Nephron progenitor cell (in vitro differentiated cells): ENCODE measurements around the gene NELL2.

ENCODE experiments used
- DNase-seq: peaks from one replicate; pipeline ENCODE4 v3.0.0; 2021
- H3K27ac Mint-ChIP-seq: 2 replicates; pipeline ENCODE4 v1.8.0; 2021; ENCODE audit warnings: mild to moderate bottlenecking, moderate library complexity, mixed read lengths
- H3K27me3 Mint-ChIP-seq: 2 replicates; pipeline ENCODE4 v1.8.0; 2021; ENCODE audit warnings: mild to moderate bottlenecking, low read depth, mixed read lengths; ENCODE audit not compliant: poor library complexity
- H3K36me3 Mint-ChIP-seq: 2 replicates; pipeline ENCODE4 v1.8.0; 2021; ENCODE audit warnings: low read depth, mixed read lengths
- H3K4me1 Mint-ChIP-seq: 2 replicates; pipeline ENCODE4 v1.8.0; 2021; ENCODE audit warnings: mixed read lengths
- H3K4me3 Mint-ChIP-seq: 2 replicates; pipeline ENCODE4 v1.8.0; 2021; ENCODE audit warnings: mild to moderate bottlenecking, moderate library complexity, mixed read lengths
- H3K9me3 Mint-ChIP-seq: 2 replicates; pipeline ENCODE4 v1.8.0; 2021; ENCODE audit warnings: mild to moderate bottlenecking, moderate library complexity, mixed read lengths
- CTCF ChIP-seq: fragments of 200-600 bp; sonication (generic); IDR thresholded peaks from 2 replicates; pipeline ENCODE4 v1.5.0; 2021; ENCODE audit warnings: antibody characterized with exemption

Gene NELL2

GRCh38 chr12:44637875-44638274 is 238.2 kb downstream of the NELL2 start:
- DNase-seq: no peak

GRCh38 chr12:44628180-44628579 is 247.9 kb downstream of the NELL2 start:
- no peak for TF ChIP-seq CTCF
- no peak overlapping the region for H3K27ac Mint-ChIP-seq
- H3K4me3 Mint-ChIP-seq: no peak overlapping the region
- H3K36me3 Mint-ChIP-seq: no peaks in the 10 kb centered on the region
- H3K4me1 Mint-ChIP-seq: peaks cover 30% of the 10 kb centered on the region
- H3K27me3 Mint-ChIP-seq: no peaks in the 10 kb centered on the region
- DNase-seq: no peak
- no peaks in the 10 kb centered on the region for H3K9me3 Mint-ChIP-seq

More at GRCh38 chr12:44637875-44638274, 238.2 kb downstream of the NELL2 start:
- peaks cover 3% of the 10 kb centered on the region for H3K4me1 Mint-ChIP-seq
- no peak overlapping the region for H3K4me3 Mint-ChIP-seq
- no peaks in the 10 kb centered on the region for H3K27me3 Mint-ChIP-seq
- no peak overlapping the region for H3K27ac Mint-ChIP-seq
- TF ChIP-seq CTCF: no peak
- H3K36me3 Mint-ChIP-seq: no peaks in the 10 kb centered on the region
- no peaks in the 10 kb centered on the region for H3K9me3 Mint-ChIP-seq

- Mint-ChIP-seq H3K4me3 (no peak overlapping the region), H3K36me3 (no peaks in the 10 kb centered on the region), H3K4me1 (peaks cover 30% of the 10 kb centered on the region), H3K27me3 (no peaks in the 10 kb centered on the region), H3K27ac (no peak overlapping the region), H3K9me3 (no peaks in the 10 kb centered on the region)
- no peak for TF ChIP-seq CTCF
- no peak for DNase-seq
Observed at GRCh38 chr12:44627387-44628166, 248.5 kb downstream of the NELL2 start.

- DNase-seq: no peak
- Mint-ChIP-seq H3K36me3 (no peaks in the 10 kb centered on the region), H3K27me3 (no peaks in the 10 kb centered on the region), H3K9me3 (no peaks in the 10 kb centered on the region), H3K4me3 (no peak overlapping the region), H3K4me1 (peaks cover 30% of the 10 kb centered on the region), H3K27ac (no peak overlapping the region)
- TF ChIP-seq CTCF: no peak
Observed at GRCh38 chr12:44626883-44627282, 249.2 kb downstream of the NELL2 start.

GRCh38 chr12:44618946-44619345 is 257.2 kb downstream of the NELL2 start:
- Mint-ChIP-seq H3K4me1 (peaks cover 4% of the 10 kb centered on the region), H3K9me3 (no peaks in the 10 kb centered on the region), H3K36me3 (no peaks in the 10 kb centered on the region), H3K4me3 (no peak overlapping the region), H3K27me3 (no peaks in the 10 kb centered on the region), H3K27ac (no peak overlapping the region)
- no peak for DNase-seq
- TF ChIP-seq CTCF: no peak

GRCh38 chr12:44616402-44616801 is 259.7 kb downstream of the NELL2 start:
- H3K4me1 Mint-ChIP-seq: peaks cover 4% of the 10 kb centered on the region
- no peaks in the 10 kb centered on the region for H3K9me3 Mint-ChIP-seq
- DNase-seq: no peak
- H3K27ac Mint-ChIP-seq: no peak overlapping the region
- H3K36me3 Mint-ChIP-seq: no peaks in the 10 kb centered on the region
- no peak for TF ChIP-seq CTCF
- H3K27me3 Mint-ChIP-seq: no peaks in the 10 kb centered on the region
- H3K4me3 Mint-ChIP-seq: no peak overlapping the region
